HFFc6 (cell line): Measurements from ENCODE around the gene PPP6R3. TPM values are rescaled to one million over a fixed set of nuclear protein-coding genes. Genes with fewer than 3 reads are reported as not detected.

Experiments used
- DNase-seq: peaks from one replicate; pipeline ENCODE4 v3.0.0-alpha.2; 2018
- H3K27ac Mint-ChIP-seq: 2 replicates; pipeline ENCODE4 v1.8.0; 2020; ENCODE audit warnings: mild to moderate bottlenecking, mixed read lengths
- H3K27me3 Mint-ChIP-seq: 2 replicates; pipeline ENCODE4 v1.8.0; 2021; ENCODE audit warnings: mild to moderate bottlenecking, moderate library complexity, mixed read lengths; ENCODE audit not compliant: insufficient read depth
- H3K36me3 Mint-ChIP-seq: 2 replicates; pipeline ENCODE4 v1.8.0; 2021; ENCODE audit warnings: low read depth, mixed read lengths
- H3K4me1 Mint-ChIP-seq: 2 replicates; pipeline ENCODE4 v1.8.0; 2020; ENCODE audit warnings: low read depth, mixed read lengths
- H3K4me3 Mint-ChIP-seq: 2 replicates; pipeline ENCODE4 v1.8.0; 2020; ENCODE audit warnings: mild to moderate bottlenecking, moderate library complexity, mixed read lengths
- H3K9me3 Mint-ChIP-seq: 2 replicates; pipeline ENCODE4 v1.8.0; 2020; ENCODE audit warnings: mild to moderate bottlenecking, mixed read lengths
- CTCF ChIP-seq: fragments of 200-600 bp; sonication (generic); IDR thresholded peaks from 2 replicates; pipeline ENCODE4 v1.5.0; 2021; ENCODE audit warnings: antibody characterized with exemption, mild to moderate bottlenecking
- total RNA-seq, 6 experiments: library from RNA; stranded (reverse); fragmentation: NEBNext Ultra II Directional; extraction: Animal tissue kit (Norgen Biotek cat#: 25700); gene quantifications; 2 replicates in 1 of 6; 3 replicates in 5 of 6; pipeline ENCODE4 v1.2.3, GENCODE V29; 2021

The PPP6R3 gene
- total RNA-seq, 6 experiments from 2014 or later, result 62.5 to 72.0 (median 67.8) TPM

DNA sequence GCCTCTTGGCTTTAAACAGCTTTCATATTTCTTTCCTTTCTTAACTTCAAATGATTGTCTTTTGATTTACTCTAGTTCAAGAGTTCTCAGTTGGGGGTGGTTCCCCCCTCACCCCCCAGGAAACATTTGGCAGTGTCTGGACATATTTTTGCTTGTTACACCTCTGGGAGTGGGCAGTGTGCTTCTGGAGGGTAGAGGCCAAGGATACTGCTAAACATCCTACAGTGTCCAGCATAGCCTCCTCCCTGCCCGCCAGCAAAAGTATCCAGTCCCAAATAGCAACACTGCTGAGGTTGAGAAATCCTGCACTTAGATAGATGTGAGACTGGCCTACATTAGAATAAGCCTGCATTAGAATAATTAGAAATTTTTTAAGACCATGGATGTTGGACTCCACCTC lies 3.2 kb downstream of the PPP6R3 start:
- Mint-ChIP-seq H3K4me3 (peak overlapping the region; percentile 97), H3K27me3 (peaks cover 6% of the 10 kb centered on the region), H3K9me3 (no peaks in the 10 kb centered on the region), H3K36me3 (peaks cover 21% of the 10 kb centered on the region), H3K27ac (0 out of 2 replicates have a peak overlapping the region, but pooled peaks have one; percentile 21), H3K4me1 (peaks cover 58% of the 10 kb centered on the region)
- TF ChIP-seq CTCF, result no peak
- DNase-seq, result no peak

DNA sequence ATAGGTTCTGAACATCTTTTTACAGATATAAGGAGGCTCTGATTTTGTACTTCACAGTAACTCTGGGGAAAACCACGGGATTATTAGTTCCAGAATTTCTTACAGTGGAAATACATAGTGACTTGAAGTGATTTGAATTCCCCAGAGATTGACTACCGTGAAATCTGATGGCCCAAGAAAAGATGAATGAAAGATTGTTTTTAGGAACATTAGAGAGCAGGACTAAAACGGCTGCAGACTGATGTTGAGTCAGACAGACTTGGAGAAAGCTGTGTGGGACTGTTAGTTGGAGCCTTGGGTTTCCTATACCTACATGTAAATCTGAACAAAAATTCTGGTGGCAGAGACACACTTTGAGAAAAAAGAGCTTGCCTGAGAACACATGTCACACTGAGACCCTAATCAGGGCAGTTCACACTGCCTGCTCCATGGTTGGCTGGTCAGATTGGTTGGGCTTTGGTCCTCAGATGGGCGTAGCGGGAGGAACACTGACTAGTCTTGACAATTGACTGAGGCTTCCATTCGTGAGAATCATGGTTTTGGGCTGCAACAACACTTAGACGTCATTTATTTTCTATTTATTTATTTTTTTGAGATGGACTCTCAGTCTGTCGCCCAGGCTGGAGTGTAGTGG lies 6.8 kb downstream of the PPP6R3 start:
- H3K4me1 Mint-ChIP-seq, result peaks cover 87% of the 10 kb centered on the region
- no peak overlapping the region for H3K27ac Mint-ChIP-seq
- no peak for TF ChIP-seq CTCF
- no peaks in the 10 kb centered on the region for H3K9me3 Mint-ChIP-seq
- no peak overlapping the region for H3K4me3 Mint-ChIP-seq
- no peaks in the 10 kb centered on the region; the same call in 1 of the 2 replicates for H3K27me3 Mint-ChIP-seq
- no peak for DNase-seq
- peaks cover 37% of the 10 kb centered on the region for H3K36me3 Mint-ChIP-seq

DNA sequence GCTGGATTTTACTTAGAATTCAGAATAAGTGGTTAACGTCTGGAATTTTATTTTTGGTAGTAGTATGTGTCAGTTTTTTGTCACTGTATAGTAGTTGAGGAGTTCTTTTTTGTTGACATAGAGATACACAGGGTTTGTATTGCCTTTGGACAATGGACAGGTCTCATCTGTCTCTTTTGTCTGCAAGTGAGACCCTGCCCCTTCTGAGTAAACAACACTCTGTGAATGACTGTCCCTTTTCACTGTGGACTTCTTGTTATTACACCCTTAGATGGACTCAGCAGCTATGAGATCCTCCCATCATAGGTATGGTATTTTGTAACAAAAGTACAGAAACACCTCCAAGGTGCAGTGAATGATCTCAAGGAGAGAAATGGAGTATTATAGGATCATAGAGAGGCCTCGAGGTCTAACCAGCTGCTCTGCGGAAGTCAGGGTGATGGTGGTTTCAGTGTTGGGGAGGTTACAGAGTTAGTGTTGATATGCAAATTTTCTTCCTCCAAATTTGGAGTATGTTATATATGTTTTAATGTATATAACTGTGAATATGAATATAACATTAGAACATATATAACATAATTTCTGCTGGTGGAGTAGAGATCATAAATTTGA lies 7.8 kb downstream of the PPP6R3 start:
- peaks cover 83% of the 10 kb centered on the region for H3K4me1 Mint-ChIP-seq
- no peak for TF ChIP-seq CTCF
- no peak overlapping the region for H3K4me3 Mint-ChIP-seq
- H3K27me3 Mint-ChIP-seq, result no peaks in the 10 kb centered on the region; the same call in 1 of the 2 replicates
- DNase-seq, result no peak
- H3K36me3 Mint-ChIP-seq, result peaks cover 31% of the 10 kb centered on the region
- H3K27ac Mint-ChIP-seq, result no peak overlapping the region
- no peaks in the 10 kb centered on the region for H3K9me3 Mint-ChIP-seq

DNA sequence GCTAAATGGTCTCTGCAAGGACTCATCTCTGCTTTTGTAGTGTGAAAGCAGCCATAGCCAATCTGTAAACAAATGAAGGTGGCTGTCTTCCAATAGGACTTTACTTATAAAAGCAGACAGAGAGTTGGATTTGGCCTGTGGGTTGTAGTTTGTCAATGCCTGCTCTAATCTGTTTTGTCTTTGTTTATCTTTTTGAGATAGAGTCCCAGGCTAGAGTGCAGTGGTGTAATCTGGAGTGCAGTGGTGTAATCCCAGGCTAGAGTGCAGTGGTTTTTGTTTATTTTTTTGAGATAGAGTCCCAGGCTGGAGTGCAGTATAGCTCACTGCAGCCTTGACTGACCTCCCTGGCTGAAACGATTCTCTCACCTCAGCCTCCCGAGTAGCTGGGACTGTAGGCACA lies 8.6 kb downstream of the PPP6R3 start:
- peaks cover 27% of the 10 kb centered on the region for H3K36me3 Mint-ChIP-seq
- no peak for TF ChIP-seq CTCF
- H3K9me3 Mint-ChIP-seq, result no peaks in the 10 kb centered on the region
- no peak overlapping the region for H3K4me3 Mint-ChIP-seq
- peaks cover 85% of the 10 kb centered on the region for H3K4me1 Mint-ChIP-seq
- no peak for DNase-seq
- peak overlapping the region; percentile 17; the same call in 1 of the 2 replicates for H3K27ac Mint-ChIP-seq
- H3K27me3 Mint-ChIP-seq, result no peaks in the 10 kb centered on the region; the same call in 1 of the 2 replicates

GRCh38 chr11:68469642-68470041 lies 9.1 kb downstream of the PPP6R3 start:
- DNase-seq, result no peak
- Mint-ChIP-seq H3K4me3 (no peak overlapping the region), H3K27ac (no peak overlapping the region), H3K4me1 (peaks cover 85% of the 10 kb centered on the region), H3K27me3 (no peaks in the 10 kb centered on the region; the same call in 1 of the 2 replicates), H3K36me3 (peaks cover 27% of the 10 kb centered on the region), H3K9me3 (no peaks in the 10 kb centered on the region)
- TF ChIP-seq CTCF, result no peak
